ENCODE results near the gene SFMBT1.

- TF ChIP-seq TAF1 (IDR thresholded peaks at IDR 0.05; ENCODE audit: borderline replicate concordance, insufficient read depth, low read length) = no peak
- no peak for TF ChIP-seq POLR2AphosphoS5 (IDR thresholded peaks at IDR 0.05; ENCODE audit: low read depth, low read length)
These were observed 6.1 kb upstream of the SFMBT1 start for GRCh38 chr3:53051929-53052328.

Data from PFSK-1 (cell line).